K562 (cell line): Measurements from ENCODE around the gene MYO1A. TPM values are rescaled to one million over a fixed set of nuclear protein-coding genes. Genes with fewer than 3 reads are reported as not detected.

Experiments
- ATF2 ChIP-seq: sonication (generic); formaldehyde crosslinking; IDR thresholded peaks from 2 replicates; pipeline ENCODE4 v1.8.1; 2022; ENCODE audit warnings: missing genetic modification reagents
- BHLHE40 ChIP-seq: IDR thresholded peaks from 2 replicates; pipeline ENCODE4 v1.6.1; 2011; ENCODE audit warnings: low read length, improper control_type of control experiment
- GTF2F1 ChIP-seq: IDR thresholded peaks from 2 replicates; pipeline ENCODE4 v1.6.1; 2011; ENCODE audit warnings: low read depth, low read length, improper control_type of control experiment
- HMGN3 ChIP-seq: IDR thresholded peaks from 2 replicates; pipeline ENCODE4 v1.6.1; 2011; ENCODE audit warnings: borderline replicate concordance, low read depth, mild to moderate bottlenecking, mixed read lengths, low read length; ENCODE audit not compliant: insufficient read length; ENCODE audit errors: extremely low read depth
- KDM1A ChIP-seq, 2 experiments: fragments of 450-650 bp; IDR thresholded peaks; 2 replicates each; pipeline ENCODE4 v1.6.1; 2016; ENCODE audit warnings: mild to moderate bottlenecking in 2 of 2
- L3MBTL2 ChIP-seq: fragments of 450-650 bp; IDR thresholded peaks from 2 replicates; pipeline ENCODE4 v1.6.1; 2016; ENCODE audit warnings: mild to moderate bottlenecking, moderate library complexity
- MNT ChIP-seq, 2 experiments: fragments of 450-650 bp; conservative IDR thresholded peaks; 2 replicates each; pipeline ENCODE4 v1.6.1; 2017; ENCODE audit warnings: mild to moderate bottlenecking in 2 of 2, moderate library complexity in 2 of 2
- NCOA6 ChIP-seq: fragments of 450-650 bp; IDR thresholded peaks from 2 replicates; pipeline ENCODE4 v1.6.1; 2017; ENCODE audit warnings: mild to moderate bottlenecking
- RAD51 ChIP-seq: fragments of 450-650 bp; IDR thresholded peaks from 2 replicates; pipeline ENCODE4 v1.7.1; 2016; ENCODE audit warnings: low read depth, mild to moderate bottlenecking, borderline replicate concordance
- RBM39 ChIP-seq: fragments of 200-400 bp; formaldehyde crosslinking; optimal IDR thresholded peaks from 2 replicates; pipeline ENCODE3; 2018; ENCODE audit warnings: low read depth, low read length
- WHSC1 ChIP-seq: IDR thresholded peaks from one replicate; pipeline ENCODE4 v1.6.1; 2012; ENCODE audit warnings: low read length, control low read depth, inconsistent platforms
- ZNF140 ChIP-seq: fragments of 250-450 bp; sonication (Bioruptor Pico); IDR thresholded peaks from 2 replicates; pipeline ENCODE4 v1.8.0; 2021; ENCODE audit warnings: moderate library complexity, mild to moderate bottlenecking, inconsistent platforms
- ZNF583 ChIP-seq: fragments of 250-450 bp; sonication (Bioruptor Pico); IDR thresholded peaks from 2 replicates; pipeline ENCODE4 v1.4.0; 2020
- ZNF639 ChIP-seq, 2 experiments: fragments of 200-800 bp in 1 of 2; sonication (Bioruptor generic) in 1 of 2; sonication (generic) in 1 of 2; formaldehyde crosslinking in 1 of 2; IDR thresholded peaks in 1 of 2; conservative IDR thresholded peaks in 1 of 2; 2 replicates each; pipeline versions ENCODE4 v1.5.0 to v1.6.1; 2016 to 2020; ENCODE audit warnings: missing compliant biosample characterization in 1 of 2, missing genetic modification characterization in 1 of 2, missing genetic modification reagents in 1 of 2
- ZNF75A ChIP-seq: fragments of 450-650 bp; formaldehyde crosslinking; IDR thresholded peaks from 2 replicates; pipeline ENCODE4 v1.4.0; 2020; ENCODE audit warnings: mild to moderate bottlenecking
- polyA plus RNA-seq, 8 experiments: library from polyadenylated mRNA; depleted of rRNA in 4 of 8; stranded (reverse) in 5 of 8; unstranded in 3 of 8; fragments of >200 nt; fragmentation: Nextera tagmentation in 2 of 8; fragmentation: Illumina TruSeq in 1 of 8; extraction: Ambion mirVana in 2 of 8; extraction: Trizol in 1 of 8; gene quantifications; 2 replicates each; pipeline versions ENCODE4 v1.2.1 to v1.2.3, GENCODE V29; 2011 to 2014; ENCODE audit warnings: inconsistent platforms in 1 of 8, missing spikeins in 1 of 8
- total RNA-seq, 7 experiments: library from RNA; depleted of rRNA in 6 of 7; stranded (reverse); fragments of >200 nt in 6 of 7; fragmentation: Illumina TruSeq in 2 of 7; extraction: Trizol in 2 of 7; gene quantifications; 2 replicates each; pipeline versions ENCODE4 v1.2.1 to v1.2.3, GENCODE V29; 2011 to 2021; ENCODE audit warnings: low replicate concordance in 1 of 7

Gene MYO1A
- total and polyA plus RNA-seq, 9 of the 15 experiments (the other 6 are each of a cell fraction or from before 2014, with no cell fraction given), result 0.03 to 0.29 (median 0.14) TPM; not detected in 2

GRCh38 chr12:57027011-57027804, 22.7 kb downstream of the MYO1A start (continued):
- TF ChIP-seq ZNF583 (CRISPR knock-in tag) (0 out of 2 replicates have a peak, but pooled peaks have one; percentile 14), NCOA6 (no peak), HMGN3 (no peak), ZNF140 (CRISPR knock-in tag) (no peak), BHLHE40 (peak; percentile 77), WHSC1 (no peak), ATF2 (CRISPR knock-in tag) (no peak), RAD51 (peak; percentile 25; the same call in 1 of the 2 replicates), L3MBTL2 (peak; percentile 91), MNT (conservative IDR thresholded peaks at IDR 0.05) (peak; percentile 83 to 91), ZNF639 (CRISPR knock-in tag; conservative IDR thresholded peaks at IDR 0.05 in 1 of 2, IDR thresholded peaks at IDR 0.05 in 1 of 2) (no peak), RBM39 (no peak), ZNF75A (no peak), KDM1A (IDR thresholded peaks at IDR 0.05) (peak in 1 of 2 experiments; percentile 72; a peak in 3 of 4 replicates), GTF2F1 (no peak)
